Stimulated activated CD4-positive, alpha-beta T cell treated with anti-CD3 and anti-CD28 coated beads, Interleukin-4, amount 100 ng/mL, for 1 hour (primary cell): ENCODE measurements around the gene RNF4.
"Not testable (repeated sequence)": the region's sequence is repeated elsewhere in the genome, so short reads cannot be mapped to it uniquely, and the experiment has no call there.

Experiments used
- DNase-seq: peaks from one replicate; pipeline ENCODE4 v3.0.0-alpha.2; 2020

Gene RNF4

DNA sequence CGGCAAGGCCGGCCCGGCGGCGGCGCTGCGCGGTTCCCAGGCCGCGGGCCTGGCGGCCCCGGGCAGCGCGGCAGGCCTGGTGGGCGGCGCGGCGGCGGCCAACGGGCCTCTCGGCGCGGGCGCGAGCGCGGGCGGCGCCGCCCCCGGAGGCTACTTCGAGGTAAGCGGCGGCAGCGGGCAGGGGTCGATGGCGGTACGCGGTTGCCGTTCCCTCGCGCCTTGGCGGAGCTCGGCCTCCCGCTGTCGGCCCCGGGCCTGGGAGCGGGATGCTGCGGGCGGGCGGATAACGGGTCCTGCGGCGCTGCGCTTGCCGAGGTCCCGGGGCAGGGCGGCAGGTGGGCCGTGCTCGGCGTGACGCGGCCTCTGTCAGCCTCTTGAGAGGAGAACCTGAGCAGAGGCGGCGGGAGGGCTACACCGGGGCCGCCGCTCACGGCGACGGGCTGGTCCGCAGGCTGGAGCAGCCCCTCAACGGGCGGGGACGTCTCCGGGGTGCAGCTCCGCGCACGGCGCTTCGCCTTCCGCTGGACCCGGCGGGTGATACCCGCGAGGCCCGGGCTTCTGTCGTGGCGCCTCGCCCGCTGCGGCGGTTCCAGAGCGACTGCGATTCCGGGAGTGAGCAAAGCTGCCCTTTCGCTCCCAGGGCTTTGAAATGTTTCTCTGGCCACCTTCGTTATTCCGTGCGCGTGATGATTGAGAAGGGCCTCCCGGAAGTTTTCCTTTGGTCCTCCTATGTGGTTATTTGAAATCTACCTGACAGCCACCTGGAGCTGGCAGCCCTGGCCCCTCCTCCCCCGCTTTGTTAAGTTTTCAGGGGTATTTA is 68.3 kb downstream of the RNF4 start:
- peak; percentile 55 for DNase-seq

DNA sequence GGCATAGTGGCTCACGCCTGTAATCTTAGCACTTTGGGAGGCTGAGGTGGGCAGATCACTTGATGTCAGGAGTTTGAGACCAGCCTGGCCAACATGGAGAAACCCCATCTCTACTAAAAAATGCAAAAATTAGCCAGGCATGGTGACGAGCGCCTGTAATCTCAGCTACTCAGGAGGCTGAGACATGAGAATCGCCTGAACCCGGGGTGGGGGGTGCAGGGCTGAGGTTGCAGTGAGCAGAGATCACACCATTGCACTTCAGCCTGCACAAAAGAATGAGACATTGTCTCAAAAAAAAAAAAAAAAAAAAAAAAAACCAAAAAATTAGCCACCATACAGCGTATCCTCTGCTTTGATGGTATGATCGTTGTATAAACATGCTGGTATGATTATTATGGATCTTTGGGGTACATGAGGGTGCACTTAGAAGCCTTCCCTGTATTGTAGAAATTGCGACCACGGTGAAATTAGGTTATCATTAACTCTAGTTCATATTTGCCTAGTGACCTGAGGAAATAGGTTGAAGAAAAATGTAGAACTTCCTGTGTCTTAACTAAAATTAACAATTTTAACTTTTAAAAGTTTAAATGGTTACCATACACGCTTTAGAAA is 74.8 kb downstream of the RNF4 start:
- not testable (repeated sequence) for DNase-seq

DNA sequence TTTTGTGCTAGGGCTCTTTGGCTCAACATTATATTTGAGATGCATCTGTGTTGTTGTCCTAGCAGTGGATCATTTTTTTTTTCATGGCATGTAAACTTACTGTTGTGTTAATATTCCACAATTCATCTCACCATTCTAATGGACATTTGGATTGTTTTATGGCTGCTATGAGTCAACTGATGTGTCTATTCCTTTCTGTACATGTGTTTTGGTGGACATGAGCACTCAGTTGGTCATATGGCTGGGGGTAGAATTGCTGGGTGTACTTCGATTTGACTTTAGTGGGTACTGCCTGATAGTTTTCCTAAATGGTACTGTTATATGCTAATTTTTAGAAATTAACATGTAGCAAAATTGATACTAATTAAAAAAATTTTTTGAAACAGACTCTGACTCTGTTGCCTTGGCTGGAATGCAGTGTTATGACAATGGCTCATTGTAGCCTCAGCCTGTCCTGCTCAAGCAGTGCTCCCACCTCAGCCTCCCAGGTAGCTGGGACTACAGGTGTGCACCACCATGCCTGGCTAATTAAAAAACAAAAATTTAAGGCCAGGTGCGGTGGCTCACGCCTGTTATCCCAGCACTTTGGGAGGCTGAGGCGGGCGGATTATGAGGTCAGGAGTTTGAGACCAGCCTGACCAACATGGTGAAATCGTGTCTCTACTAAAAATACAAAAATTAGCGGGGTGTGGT is 76.6 kb downstream of the RNF4 start:
- DNase-seq: no peak

DNA sequence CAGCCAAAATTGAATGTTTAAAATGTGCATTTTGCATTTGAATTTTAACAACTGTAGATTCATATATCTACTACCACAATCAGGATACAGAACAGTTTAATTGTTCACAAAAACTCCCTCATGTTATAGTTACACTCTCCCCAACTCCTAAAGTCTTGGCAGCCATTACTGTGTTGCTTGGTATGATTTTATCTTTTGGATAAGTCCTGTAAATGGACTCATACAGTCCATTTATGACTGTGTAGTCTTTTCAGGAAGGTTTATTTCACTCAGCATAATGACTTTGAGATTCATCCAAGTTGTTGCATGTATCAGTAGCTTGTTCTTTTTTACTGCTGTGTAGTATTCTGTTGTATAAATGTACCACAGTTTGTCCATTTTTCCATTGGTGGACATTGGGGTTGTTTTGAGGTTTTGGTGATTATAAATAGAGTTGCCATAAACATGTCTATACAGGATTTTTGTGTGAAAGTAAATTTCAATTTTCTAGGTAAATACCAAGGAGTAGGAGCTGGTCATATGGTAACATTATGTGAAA is 77.4 kb downstream of the RNF4 start:
- no peak for DNase-seq

DNA sequence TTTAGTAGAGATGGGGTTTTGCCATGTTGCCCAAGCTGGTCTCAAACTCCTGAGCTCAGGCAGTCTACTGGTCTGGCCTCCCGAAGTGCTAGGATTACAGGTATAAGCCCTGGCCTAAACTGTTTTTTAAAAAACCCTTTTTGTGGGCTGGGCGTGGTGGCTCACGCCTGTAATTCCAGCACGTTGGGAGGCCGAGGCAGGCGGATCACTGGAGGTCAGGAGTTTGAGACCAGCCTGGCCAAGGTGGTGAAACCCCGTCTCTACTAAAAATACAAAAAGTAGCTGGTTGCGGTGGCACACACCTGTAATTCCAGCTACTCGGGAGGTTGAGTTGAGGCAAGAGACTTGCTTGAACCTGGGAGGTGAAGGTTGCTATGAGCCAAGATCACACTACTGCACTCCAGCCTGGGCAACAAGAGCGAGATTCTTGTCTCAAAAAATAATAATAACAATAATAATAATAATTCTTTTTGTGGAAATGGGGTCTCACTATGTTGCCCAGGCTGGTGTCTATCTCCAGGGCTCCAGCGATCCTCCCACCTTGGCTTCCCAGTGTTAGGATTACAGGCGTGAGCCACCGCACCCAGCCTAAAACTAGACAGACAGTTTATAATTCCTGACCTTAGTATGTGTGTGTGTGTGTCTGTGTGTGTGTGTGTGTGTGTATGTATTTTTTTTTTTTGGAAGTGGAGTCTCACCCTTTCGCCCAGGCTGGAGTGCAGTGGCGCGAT is 78.2 kb downstream of the RNF4 start:
- DNase-seq: not testable (repeated sequence)

DNA sequence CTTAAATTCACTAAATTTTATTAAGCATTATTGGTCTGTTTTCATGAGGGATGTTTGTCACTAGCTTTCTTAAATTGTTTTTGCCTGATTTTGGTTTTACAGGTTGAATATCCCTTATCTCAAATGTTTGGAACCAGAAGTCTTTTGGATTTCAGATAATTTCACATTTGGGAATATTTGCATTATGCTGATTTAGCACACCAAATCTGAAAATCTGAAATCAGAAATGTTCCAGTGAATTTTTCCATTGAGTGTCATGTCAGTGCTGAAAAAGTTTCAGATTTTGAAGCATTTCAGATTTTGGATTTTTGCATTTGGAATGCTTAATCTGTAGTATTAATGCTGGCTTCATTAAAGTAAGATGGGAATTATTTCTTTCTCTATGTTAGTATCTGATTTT is 82.2 kb downstream of the RNF4 start:
- no peak for DNase-seq

DNA sequence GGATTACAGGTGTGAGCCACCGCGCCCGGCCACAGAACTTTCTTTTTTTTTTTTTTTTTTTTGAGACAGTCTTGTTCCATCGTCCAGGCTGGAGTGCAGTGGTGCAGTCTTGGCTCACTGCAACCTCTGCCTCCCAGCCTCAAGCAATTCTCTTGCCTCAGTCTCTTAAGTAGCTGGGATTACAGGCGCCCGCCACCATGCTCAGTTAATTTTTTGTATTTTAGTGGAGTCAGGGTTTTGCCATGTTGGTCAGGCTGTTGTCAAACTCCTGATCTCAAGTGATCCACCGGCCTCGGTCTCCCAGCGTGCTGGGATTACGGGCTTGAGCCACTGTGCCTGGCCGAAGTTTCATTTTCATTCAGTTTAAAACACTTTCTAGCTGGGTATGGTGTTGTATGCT is 83.9 kb downstream of the RNF4 start:
- no peak for DNase-seq

DNA sequence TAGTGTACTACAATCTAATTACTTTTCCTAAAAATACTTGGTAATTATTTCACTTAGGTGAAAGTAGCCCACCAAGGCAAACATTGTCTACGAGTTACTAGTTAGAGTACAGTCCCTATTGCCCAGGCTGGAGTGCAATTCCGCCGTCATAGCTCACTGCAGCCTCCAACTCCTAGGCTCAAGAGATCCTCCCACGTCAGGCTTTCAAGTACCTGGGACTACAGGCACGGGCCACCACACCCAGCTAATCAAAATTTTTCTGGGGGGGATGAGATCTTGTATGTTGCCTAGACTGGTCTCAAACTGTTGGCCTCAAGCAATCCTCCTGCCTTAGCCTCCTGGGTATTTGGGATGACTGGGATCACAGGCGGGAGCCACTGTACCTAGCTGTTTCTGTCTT is 89.4 kb downstream of the RNF4 start:
- no peak for DNase-seq

DNA sequence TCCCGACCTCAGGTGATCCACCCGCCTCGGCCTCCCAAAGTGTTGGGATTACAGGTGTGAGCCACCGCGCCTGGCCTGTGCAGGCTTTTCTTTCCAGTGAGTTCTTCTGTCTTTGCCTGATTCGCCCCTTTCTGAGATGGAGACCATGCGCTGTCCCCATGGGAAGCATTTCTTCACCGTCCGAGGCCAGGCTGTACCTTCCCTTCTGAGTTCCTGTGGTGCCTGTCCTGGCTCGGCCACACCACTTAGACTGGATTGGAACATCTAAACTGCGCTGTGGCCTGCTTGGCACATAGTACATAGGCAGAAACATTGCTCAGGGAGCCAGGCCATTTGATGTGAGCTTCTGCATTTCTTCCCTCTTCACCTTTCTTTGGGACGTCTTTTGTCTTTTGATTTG is 91.3 kb downstream of the RNF4 start:
- no peak for DNase-seq
